ENCODE results near the gene ITGB4. TPM values are rescaled to one million over a fixed set of nuclear protein-coding genes. Genes with fewer than 3 reads are reported as not detected.

The ITGB4 gene
- polyA plus RNA-seq, 1 of the 3 experiments (the other 2 are of a cell fraction): 7.0 TPM

DNA sequence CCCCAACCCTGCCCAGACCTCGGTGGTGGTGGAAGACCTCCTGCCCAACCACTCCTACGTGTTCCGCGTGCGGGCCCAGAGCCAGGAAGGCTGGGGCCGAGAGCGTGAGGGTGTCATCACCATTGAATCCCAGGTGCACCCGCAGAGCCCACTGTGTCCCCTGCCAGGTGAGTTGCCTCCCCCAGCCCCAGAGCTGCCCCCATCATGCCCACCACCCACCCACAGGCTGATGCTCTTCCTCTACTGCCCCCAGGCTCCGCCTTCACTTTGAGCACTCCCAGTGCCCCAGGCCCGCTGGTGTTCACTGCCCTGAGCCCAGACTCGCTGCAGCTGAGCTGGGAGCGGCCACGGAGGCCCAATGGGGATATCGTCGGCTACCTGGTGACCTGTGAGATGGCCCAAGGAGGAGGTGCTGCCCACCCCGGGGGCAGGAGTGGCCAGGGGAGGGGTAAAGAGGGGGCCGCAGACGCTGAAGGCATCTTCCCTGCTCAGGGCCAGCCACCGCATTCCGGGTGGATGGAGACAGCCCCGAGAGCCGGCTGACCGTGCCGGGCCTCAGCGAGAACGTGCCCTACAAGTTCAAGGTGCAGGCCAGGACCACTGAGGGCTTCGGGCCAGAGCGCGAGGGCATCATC is 35.3 kb downstream of the ITGB4 start:
- Histone ChIP-seq H4K20me1 (ENCODE audit: insufficient read depth) (no peaks in the 10 kb centered on the region), H3F3A (replicated peaks; ENCODE audit: insufficient read depth) (peaks cover 6% of the 10 kb centered on the region), H3K4me3 (ENCODE audit: low read depth in 2 of 2, low read length in 1 of 2) (no peak overlapping the region), H3K9me2 (no peaks in the 10 kb centered on the region), H3K9me3 (no peaks in the 10 kb centered on the region), H3K4me1 (ENCODE audit: control insufficient read depth in 1 of 2, insufficient read depth in 2 of 2, low read depth in 1 of 2, low read length in 1 of 2) (peaks cover 0 to 32% of the 10 kb centered on the region in 2 experiments; a peak in 1 of 4 replicates), H3K4me2 (no peak overlapping the region), H3K9ac (no peak overlapping the region), H3K36me3 (replicated peaks in 1 of 2; ENCODE audit: control insufficient read depth in 1 of 2, insufficient read depth in 2 of 2, low read length in 1 of 2) (no peaks in the 10 kb centered on the region), H3K27me3 (ENCODE audit: insufficient read depth) (no peaks in the 10 kb centered on the region), H2AFZ (ENCODE audit: low read depth) (no peak overlapping the region), H3K79me2 (ENCODE audit: insufficient read depth) (no peaks in the 10 kb centered on the region), H3K27ac (ENCODE audit: low read depth in 2 of 2, low read length in 1 of 2) (no peak overlapping the region)
- peak; percentile 30 for DNase-seq
- TF ChIP-seq NFIC (IDR thresholded peaks at IDR 0.05; ENCODE audit: borderline replicate concordance): no peak
- TF ChIP-seq RCOR1 (IDR thresholded peaks at IDR 0.05; ENCODE audit: low read length): no peak
- no peak for TF ChIP-seq FOSL2 (IDR thresholded peaks at IDR 0.05; ENCODE audit: borderline replicate concordance, low read depth)
- no peak for TF ChIP-seq ELF1 (IDR thresholded peaks at IDR 0.05)
- TF ChIP-seq EZH2phosphoT487 (IDR thresholded peaks at IDR 0.05; ENCODE audit: borderline replicate concordance, low read depth): no peak
- no peak for TF ChIP-seq TAF1 (IDR thresholded peaks at IDR 0.05; ENCODE audit: borderline replicate concordance, low read depth, low read length)
- no peak for TF ChIP-seq SMC3 (IDR thresholded peaks at IDR 0.05; ENCODE audit: low read depth, low read length)
- TF ChIP-seq ZBTB33 (IDR thresholded peaks at IDR 0.05; ENCODE audit: borderline replicate concordance, low read depth): no peak
- TF ChIP-seq RAD21 (IDR thresholded peaks at IDR 0.05; ENCODE audit: low read length): no peak
- no peak for TF ChIP-seq FOXM1 (IDR thresholded peaks at IDR 0.05; ENCODE audit: low read depth)
- no peak for TF ChIP-seq IRF3 (IDR thresholded peaks at IDR 0.05; ENCODE audit: low read depth, low read length)
- TF ChIP-seq PBX3 (IDR thresholded peaks at IDR 0.05): no peak
- TF ChIP-seq USF2 (IDR thresholded peaks at IDR 0.05; ENCODE audit: borderline replicate concordance, low read depth, low read length): no peak
- TF ChIP-seq GATA2 (CRISPR knock-in tag; IDR thresholded peaks at IDR 0.05): no peak
- TF ChIP-seq MEF2A (IDR thresholded peaks at IDR 0.05; ENCODE audit: borderline replicate concordance, low read depth): no peak
- TF ChIP-seq YY1 (IDR thresholded peaks at IDR 0.05; ENCODE audit: low read depth): no peak
- no peak for TF ChIP-seq POLR2AphosphoS5 (IDR thresholded peaks at IDR 0.05; ENCODE audit: low read depth, low read length)
- ChIA-PET POLR2A (interaction anchor here (2.2 to 4.2 kb wide), 3 partner anchors 8 to 23 kb away, joined by 10 to 52 read pairs (median 23); partner anchors contain the start of gene GALK1), CTCF (interaction anchor here (1.1 to 31.4 kb wide), 7 partner anchors 7 to 124 kb away, joined by 3 to 1370 read pairs (median 8); partner anchors contain the start of genes GALK1 and SMIM5)
- 84% methylated on average over 18 of the region's 29 CpGs for WGBS (ENCODE audit: low lambda C conversion rate)

All from SK-N-SH (cell line).